Keratinocyte (primary cell): Measurements from ENCODE around the gene LYPD5. TPM values are rescaled to one million over a fixed set of nuclear protein-coding genes. Genes with fewer than 3 reads are reported as not detected.
"Not testable (repeated sequence)": the region's sequence is repeated elsewhere in the genome, so short reads cannot be mapped to it uniquely, and the experiment has no call there.

Experiments used
- DNase-seq: peaks from one replicate; pipeline ENCODE4 v3.0.0-alpha.2; 2011; ENCODE audit warnings: low read depth, missing footprints, low spot score
- FAIRE-seq: peaks from 2 replicates; lab custom pipeline; 2011; peaks lifted over from hg19 to GRCh38; lab: Jason Lieb, UNC
- H2AFZ ChIP-seq: 2 replicates; pipeline ENCODE4 v1.6.0; 2012; ENCODE audit warnings: low read length, control low read depth, inconsistent platforms; ENCODE audit not compliant: control insufficient read depth
- H3K27ac ChIP-seq: 2 replicates; pipeline ENCODE4 v1.5.1; 2011; ENCODE audit warnings: low read length; ENCODE audit not compliant: control insufficient read depth, insufficient read depth
- H3K27me3 ChIP-seq: 3 replicates; pipeline ENCODE4 v1.6.0; 2011; ENCODE audit warnings: low read length; ENCODE audit not compliant: control insufficient read depth, insufficient read depth; ENCODE audit errors: extremely low read depth
- H3K36me3 ChIP-seq, 2 experiments: 2 replicates in 1 of 2; 3 replicates in 1 of 2; pipeline ENCODE4 v1.5.1; 2011; ENCODE audit warnings: low read length in 2 of 2, mild to moderate bottlenecking in 1 of 2; ENCODE audit not compliant: control insufficient read depth in 2 of 2, insufficient read depth in 2 of 2; ENCODE audit errors: extremely low read depth in 1 of 2
- H3K4me1 ChIP-seq: 3 replicates; pipeline ENCODE4 v1.5.1; 2011; ENCODE audit warnings: low read length; ENCODE audit not compliant: control insufficient read depth, insufficient read depth; ENCODE audit errors: extremely low read depth
- H3K4me2 ChIP-seq: 3 replicates; pipeline ENCODE4 v1.6.0; 2011; ENCODE audit warnings: low read depth, low read length; ENCODE audit not compliant: control insufficient read depth, insufficient read depth; ENCODE audit errors: extremely low read depth
- H3K4me3 ChIP-seq, 3 experiments: fragments of 200-600 bp in 1 of 3; sonication (generic) in 1 of 3; 2 replicates in 2 of 3; 3 replicates in 1 of 3; pipeline ENCODE4 v1.5.1; 2011 to 2016; ENCODE audit warnings: low read length in 3 of 3, mild to moderate bottlenecking in 3 of 3, control low read depth in 2 of 3, inconsistent platforms in 1 of 3, low read depth in 1 of 3, mixed read lengths in 1 of 3, mixed run types in 1 of 3, moderate library complexity in 1 of 3; ENCODE audit not compliant: control insufficient read depth in 2 of 3, insufficient read depth in 2 of 3; ENCODE audit errors: extremely low read depth in 1 of 3
- H3K79me2 ChIP-seq: 2 replicates; pipeline ENCODE4 v1.6.0; 2012; ENCODE audit warnings: low read length; ENCODE audit not compliant: control insufficient read depth, insufficient read depth
- H3K9ac ChIP-seq: 3 replicates; pipeline ENCODE4 v1.6.0; 2011; ENCODE audit warnings: low read length; ENCODE audit not compliant: control insufficient read depth, insufficient read depth; ENCODE audit errors: extremely low read depth
- H3K9me1 ChIP-seq: 3 replicates; pipeline ENCODE4 v1.6.0; 2011; ENCODE audit warnings: low read length; ENCODE audit not compliant: control insufficient read depth, insufficient read depth; ENCODE audit errors: extremely low read depth
- H3K9me3 ChIP-seq: 2 replicates; pipeline ENCODE4 v1.5.1; 2012; ENCODE audit warnings: low read depth, low read length; ENCODE audit not compliant: control insufficient read depth
- H4K20me1 ChIP-seq: 3 replicates; pipeline ENCODE4 v1.6.0; 2011; ENCODE audit warnings: low read length; ENCODE audit not compliant: control insufficient read depth, insufficient read depth; ENCODE audit errors: extremely low read depth
- CTCF ChIP-seq, 3 experiments: IDR thresholded peaks in 1 of 3; conservative IDR thresholded peaks in 1 of 3; optimal IDR thresholded peaks in 1 of 3; 2 replicates in 2 of 3; 3 replicates in 1 of 3; pipeline versions ENCODE3 to v1.5.1; 2011; ENCODE audit warnings: low read length in 3 of 3, mild to moderate bottlenecking in 3 of 3, moderate library complexity in 2 of 3, control low read depth in 1 of 3, inconsistent platforms in 1 of 3; ENCODE audit not compliant: insufficient read depth in 2 of 3; ENCODE audit errors: extremely low read depth in 1 of 3
- EZH2 ChIP-seq: IDR thresholded peaks from one replicate; pipeline ENCODE4 v1.6.1; 2012; ENCODE audit warnings: inconsistent platforms, mild to moderate bottlenecking, low read length, moderate library complexity
- dilution Hi-C: fragments of 300-500 bp; cut with MboI; formaldehyde crosslinking; loops from one replicate; pipeline ENCODE4 v1.7.0; 2020; ENCODE audit warnings: low sequenced_read_pairs; ENCODE audit not compliant: extremely low pct_ligation_motif_present
- polyA plus RNA-seq, 5 experiments: library from polyadenylated mRNA; depleted of rRNA in 3 of 5; stranded (reverse) in 3 of 5; stranded (forward) in 1 of 5; unstranded in 1 of 5; fragments of >200 nt; gene quantifications; 1 replicate in 1 of 5; 2 replicates in 3 of 5; 3 replicates in 1 of 5; pipeline versions ENCODE4 v1.2.1 to v1.2.3, GENCODE V29; 2011 to 2012; ENCODE audit warnings: missing spikeins in 2 of 5, low read depth in 1 of 5, low replicate concordance in 1 of 5

LYPD5 gene
- polyA plus RNA-seq, 1 donor (not counting 4 experiments of a cell fraction or from before 2014, with no cell fraction given): 4.2 TPM

- dilution Hi-C loops, H3K27ac ChIP-seq, H3K27me3 ChIP-seq, H3K4me2 ChIP-seq, H3K9me1 ChIP-seq, H4K20me1 ChIP-seq, H2AFZ ChIP-seq, H3K9ac ChIP-seq, H3K79me2 ChIP-seq, FAIRE-seq, H3K9me3 ChIP-seq, H3K36me3 ChIP-seq, DNase-seq, H3K4me3 ChIP-seq: not testable (repeated sequence)
- peaks cover 15% of the 10 kb centered on the region for H3K4me1 ChIP-seq
Measured at GRCh38 chr19:43823856-43824255, 21.6 kb upstream of the LYPD5 start.

GRCh38 chr19:43820884-43821215, 18.6 kb upstream of the LYPD5 start:
- DNase-seq: no peak
- dilution Hi-C loops: no loop called here
- no peaks in the 10 kb centered on the region for H3K27me3 ChIP-seq
- H3K4me1 ChIP-seq: peaks cover 18% of the 10 kb centered on the region
- H3K79me2 ChIP-seq: no peaks in the 10 kb centered on the region
- H3K9me3 ChIP-seq: no peaks in the 10 kb centered on the region
- peak overlapping the region; percentile 91 for H2AFZ ChIP-seq
- no peaks in the 10 kb centered on the region for H4K20me1 ChIP-seq
- H3K4me2 ChIP-seq: peak overlapping the region; percentile 73
- no peak overlapping the region for H3K27ac ChIP-seq
- no peak for TF ChIP-seq EZH2
- H3K4me3 ChIP-seq: peak overlapping the region in 2 of 3 experiments; percentile 48 to 51
- no peaks in the 10 kb centered on the region for H3K36me3 ChIP-seq
- no peak overlapping the region for H3K9ac ChIP-seq
- H3K9me1 ChIP-seq: no peaks in the 10 kb centered on the region
- no peak for FAIRE-seq

- FAIRE-seq (peak; percentile 32), DNase-seq (no peak)
- dilution Hi-C loops: no loop called here
- peaks cover 18% of the 10 kb centered on the region for H3K4me1 ChIP-seq
- peak overlapping the region; percentile 73 for H3K4me2 ChIP-seq
- H3K9me3 ChIP-seq: no peaks in the 10 kb centered on the region
- H4K20me1 ChIP-seq: no peaks in the 10 kb centered on the region
- H3K9ac ChIP-seq: peak overlapping the region; percentile 31
- no peaks in the 10 kb centered on the region for H3K79me2 ChIP-seq
- peak overlapping the region; percentile 34 to 51 (median 48) for H3K4me3 ChIP-seq
- TF ChIP-seq CTCF (optimal IDR thresholded peaks at IDR 0.05 in 1 of 3, IDR thresholded peaks at IDR 0.05 in 1 of 3, conservative IDR thresholded peaks at IDR 0.05 in 1 of 3; ENCODE audit: extremely low read depth in 1 of 3, insufficient read depth in 2 of 3, low read length in 3 of 3) (no peak), EZH2 (no peak)
- no peaks in the 10 kb centered on the region for H3K9me1 ChIP-seq
- H2AFZ ChIP-seq: peak overlapping the region; percentile 91
- H3K27me3 ChIP-seq: no peaks in the 10 kb centered on the region
- H3K36me3 ChIP-seq: no peaks in the 10 kb centered on the region
- H3K27ac ChIP-seq: no peak overlapping the region
Measured at GRCh38 chr19:43820098-43820883, 18.0 kb upstream of the LYPD5 start.
